Gastroesophageal sphincter (tissue), 3 donors: ENCODE measurements around the gene LIMS1.

ENCODE experiments used
- POLR2A ChIP-seq, 2 donors: fragments of 450-650 bp; IDR thresholded peaks; one replicate each; pipeline ENCODE4 v1.6.1; 2017; ENCODE audit warnings: antibody characterized with exemption in 2 of 2, mild to moderate bottlenecking in 2 of 2, moderate library complexity in 1 of 2
- POLR2AphosphoS5 ChIP-seq: sonication (generic); formaldehyde crosslinking; IDR thresholded peaks from one replicate; pipeline ENCODE4 v1.6.1; 2017; ENCODE audit warnings: antibody characterized with exemption
- TF ChIP-seq, protein P1 (sequence below), 4 experiments: fragments of 200-600 bp in 2 of 4; fragments of 450-650 bp in 2 of 4; sonication (generic) in 1 of 4; IDR thresholded peaks; one replicate each; pipeline ENCODE4 v1.5.1; 2017 to 2019; ENCODE audit warnings: antibody characterized with exemption in 4 of 4, mild to moderate bottlenecking in 2 of 4, moderate library complexity in 2 of 4

DNA sequence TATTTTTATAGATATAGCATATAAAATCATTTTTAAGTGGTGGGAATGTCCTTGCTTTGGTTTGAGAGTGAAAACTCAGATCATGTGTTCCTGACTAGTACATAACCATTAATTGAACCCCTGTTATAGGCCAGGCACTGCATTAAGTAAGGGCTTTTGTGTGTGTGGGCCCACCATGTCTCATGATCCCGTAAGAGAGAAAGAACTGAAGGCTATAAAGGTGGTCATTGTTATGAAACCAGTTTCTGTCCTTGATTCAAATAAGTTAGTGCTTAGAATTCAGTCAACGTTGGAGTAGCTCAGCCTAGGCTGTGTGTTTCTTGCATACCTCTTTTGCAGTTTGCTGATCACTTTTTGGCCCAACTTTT is 91.5 kb downstream of the LIMS1 start:
- no peak for TF ChIP-seq POLR2AphosphoS5
- TF ChIP-seq, protein P1, sequence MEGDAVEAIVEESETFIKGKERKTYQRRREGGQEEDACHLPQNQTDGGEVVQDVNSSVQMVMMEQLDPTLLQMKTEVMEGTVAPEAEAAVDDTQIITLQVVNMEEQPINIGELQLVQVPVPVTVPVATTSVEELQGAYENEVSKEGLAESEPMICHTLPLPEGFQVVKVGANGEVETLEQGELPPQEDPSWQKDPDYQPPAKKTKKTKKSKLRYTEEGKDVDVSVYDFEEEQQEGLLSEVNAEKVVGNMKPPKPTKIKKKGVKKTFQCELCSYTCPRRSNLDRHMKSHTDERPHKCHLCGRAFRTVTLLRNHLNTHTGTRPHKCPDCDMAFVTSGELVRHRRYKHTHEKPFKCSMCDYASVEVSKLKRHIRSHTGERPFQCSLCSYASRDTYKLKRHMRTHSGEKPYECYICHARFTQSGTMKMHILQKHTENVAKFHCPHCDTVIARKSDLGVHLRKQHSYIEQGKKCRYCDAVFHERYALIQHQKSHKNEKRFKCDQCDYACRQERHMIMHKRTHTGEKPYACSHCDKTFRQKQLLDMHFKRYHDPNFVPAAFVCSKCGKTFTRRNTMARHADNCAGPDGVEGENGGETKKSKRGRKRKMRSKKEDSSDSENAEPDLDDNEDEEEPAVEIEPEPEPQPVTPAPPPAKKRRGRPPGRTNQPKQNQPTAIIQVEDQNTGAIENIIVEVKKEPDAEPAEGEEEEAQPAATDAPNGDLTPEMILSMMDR (IDR thresholded peaks at IDR 0.05), result no peak
- TF ChIP-seq POLR2A (IDR thresholded peaks at IDR 0.05), result no peak
